ENCODE data around the gene DOCK2. TPM values are rescaled to one million over a fixed set of nuclear protein-coding genes. Genes with fewer than 3 reads are reported as not detected.

The DOCK2 gene
- total RNA-seq, 1 experiment from 2014 or later: 0.20 TPM

GRCh38 chr5:169988947-169989346, 351.9 kb downstream of the DOCK2 start:
- Histone ChIP-seq H3K27ac (no peak overlapping the region), H3K27me3 (no peaks in the 10 kb centered on the region), H3K4me1 (no peaks in the 10 kb centered on the region), H3K4me3 (no peak overlapping the region), H3K9me3 (replicated peaks) (no peaks in the 10 kb centered on the region), H3K36me3 (no peaks in the 10 kb centered on the region)
- DNase-seq: no peak

- H3K4me1 ChIP-seq: no peaks in the 10 kb centered on the region
- no peak overlapping the region for H3K27ac ChIP-seq
- H3K4me3 ChIP-seq: no peak overlapping the region
- no peaks in the 10 kb centered on the region for H3K9me3 ChIP-seq (replicated peaks)
- no peak for DNase-seq
- H3K27me3 ChIP-seq: no peaks in the 10 kb centered on the region
- no peaks in the 10 kb centered on the region for H3K36me3 ChIP-seq
Observed at GRCh38 chr5:169989365-169989764, 352.3 kb downstream of the DOCK2 start.

GRCh38 chr5:169991115-169991869, 354.2 kb downstream of the DOCK2 start:
- H3K27ac ChIP-seq: no peak overlapping the region
- DNase-seq: no peak
- no peaks in the 10 kb centered on the region for H3K27me3 ChIP-seq
- H3K4me3 ChIP-seq: no peak overlapping the region
- no peaks in the 10 kb centered on the region for H3K36me3 ChIP-seq
- no peaks in the 10 kb centered on the region for H3K4me1 ChIP-seq
- no peaks in the 10 kb centered on the region for H3K9me3 ChIP-seq (replicated peaks)

GRCh38 chr5:169992789-169993484, 355.9 kb downstream of the DOCK2 start:
- no peak for DNase-seq
- Histone ChIP-seq H3K9me3 (replicated peaks) (no peaks in the 10 kb centered on the region), H3K27me3 (no peaks in the 10 kb centered on the region), H3K36me3 (no peaks in the 10 kb centered on the region), H3K4me1 (no peaks in the 10 kb centered on the region), H3K27ac (no peak overlapping the region), H3K4me3 (no peak overlapping the region)

GRCh38 chr5:169993485-169993790, 356.4 kb downstream of the DOCK2 start:
- H3K4me1 ChIP-seq: no peaks in the 10 kb centered on the region
- no peaks in the 10 kb centered on the region for H3K9me3 ChIP-seq (replicated peaks)
- H3K27ac ChIP-seq: no peak overlapping the region
- no peaks in the 10 kb centered on the region for H3K36me3 ChIP-seq
- no peak overlapping the region for H3K4me3 ChIP-seq
- DNase-seq: no peak
- H3K27me3 ChIP-seq: no peaks in the 10 kb centered on the region

GRCh38 chr5:169997798-169998197, 360.7 kb downstream of the DOCK2 start:
- H3K9me3 ChIP-seq (replicated peaks): no peaks in the 10 kb centered on the region
- no peaks in the 10 kb centered on the region for H3K4me1 ChIP-seq
- no peaks in the 10 kb centered on the region for H3K27me3 ChIP-seq
- H3K27ac ChIP-seq: no peak overlapping the region
- H3K4me3 ChIP-seq: no peak overlapping the region
- DNase-seq: no peak
- no peaks in the 10 kb centered on the region for H3K36me3 ChIP-seq

GRCh38 chr5:169999621-170000020, 362.5 kb downstream of the DOCK2 start:
- Histone ChIP-seq H3K4me1 (no peaks in the 10 kb centered on the region), H3K4me3 (no peak overlapping the region), H3K36me3 (no peaks in the 10 kb centered on the region), H3K27ac (no peak overlapping the region), H3K27me3 (no peaks in the 10 kb centered on the region), H3K9me3 (replicated peaks) (no peaks in the 10 kb centered on the region)
- no peak for DNase-seq

- Histone ChIP-seq H3K36me3 (no peaks in the 10 kb centered on the region), H3K27ac (no peak overlapping the region), H3K4me1 (no peaks in the 10 kb centered on the region), H3K4me3 (no peak overlapping the region), H3K27me3 (no peaks in the 10 kb centered on the region), H3K9me3 (replicated peaks) (no peaks in the 10 kb centered on the region)
- no peak for DNase-seq
Observed at GRCh38 chr5:170000155-170000554, 363.1 kb downstream of the DOCK2 start.

GRCh38 chr5:170006021-170006420, 368.9 kb downstream of the DOCK2 start:
- no peak overlapping the region for H3K27ac ChIP-seq
- H3K27me3 ChIP-seq: peaks cover 4% of the 10 kb centered on the region; the same call in 1 of the 2 replicates
- DNase-seq: no peak
- H3K4me3 ChIP-seq: no peak overlapping the region
- no peaks in the 10 kb centered on the region for H3K4me1 ChIP-seq
- H3K9me3 ChIP-seq (replicated peaks): no peaks in the 10 kb centered on the region
- no peaks in the 10 kb centered on the region for H3K36me3 ChIP-seq

GRCh38 chr5:170008376-170008775, 371.3 kb downstream of the DOCK2 start:
- DNase-seq: no peak
- Histone ChIP-seq H3K27ac (no peak overlapping the region), H3K9me3 (replicated peaks) (no peaks in the 10 kb centered on the region), H3K4me1 (no peaks in the 10 kb centered on the region), H3K36me3 (no peaks in the 10 kb centered on the region), H3K27me3 (peaks cover 8% of the 10 kb centered on the region; the same call in 1 of the 2 replicates), H3K4me3 (no peak overlapping the region)

- H3K36me3 ChIP-seq: no peaks in the 10 kb centered on the region
- no peak overlapping the region for H3K4me3 ChIP-seq
- no peak for DNase-seq
- H3K4me1 ChIP-seq: no peaks in the 10 kb centered on the region
- no peak overlapping the region for H3K27ac ChIP-seq
- no peaks in the 10 kb centered on the region for H3K9me3 ChIP-seq (replicated peaks)
- H3K27me3 ChIP-seq: peaks cover 8% of the 10 kb centered on the region; the same call in 1 of the 2 replicates
Observed at GRCh38 chr5:170010595-170010994, 373.5 kb downstream of the DOCK2 start.

GRCh38 chr5:170011751-170012150, 374.7 kb downstream of the DOCK2 start:
- no peaks in the 10 kb centered on the region for H3K36me3 ChIP-seq
- no peak overlapping the region for H3K27ac ChIP-seq
- no peak overlapping the region for H3K4me3 ChIP-seq
- H3K4me1 ChIP-seq: no peaks in the 10 kb centered on the region
- H3K9me3 ChIP-seq (replicated peaks): no peaks in the 10 kb centered on the region
- peaks cover 8% of the 10 kb centered on the region; the same call in 1 of the 2 replicates for H3K27me3 ChIP-seq
- no peak for DNase-seq

GRCh38 chr5:170012622-170013021, 375.5 kb downstream of the DOCK2 start:
- Histone ChIP-seq H3K36me3 (no peaks in the 10 kb centered on the region), H3K9me3 (replicated peaks) (no peaks in the 10 kb centered on the region), H3K27ac (no peak overlapping the region), H3K4me1 (no peaks in the 10 kb centered on the region), H3K4me3 (no peak overlapping the region), H3K27me3 (peaks cover 8% of the 10 kb centered on the region; the same call in 1 of the 2 replicates)
- DNase-seq: no peak

- no peaks in the 10 kb centered on the region for H3K4me1 ChIP-seq
- no peaks in the 10 kb centered on the region for H3K9me3 ChIP-seq (replicated peaks)
- H3K27ac ChIP-seq: no peak overlapping the region
- H3K4me3 ChIP-seq: no peak overlapping the region
- DNase-seq: no peak
- no peaks in the 10 kb centered on the region for H3K36me3 ChIP-seq
- peaks cover 10% of the 10 kb centered on the region; the same call in 1 of the 2 replicates for H3K27me3 ChIP-seq
Observed at GRCh38 chr5:170020423-170020822, 383.3 kb downstream of the DOCK2 start.

- Histone ChIP-seq H3K36me3 (no peaks in the 10 kb centered on the region), H3K4me3 (no peak overlapping the region), H3K9me3 (replicated peaks) (no peaks in the 10 kb centered on the region), H3K27ac (no peak overlapping the region), H3K4me1 (no peaks in the 10 kb centered on the region), H3K27me3 (peaks cover 10% of the 10 kb centered on the region; the same call in 1 of the 2 replicates)
- no peak for DNase-seq
Observed at GRCh38 chr5:170021506-170021905, 384.4 kb downstream of the DOCK2 start.

- Histone ChIP-seq H3K27ac (no peak overlapping the region), H3K4me3 (no peak overlapping the region), H3K27me3 (no peaks in the 10 kb centered on the region), H3K4me1 (no peaks in the 10 kb centered on the region), H3K9me3 (replicated peaks) (no peaks in the 10 kb centered on the region), H3K36me3 (no peaks in the 10 kb centered on the region)
- DNase-seq: no peak
Observed at GRCh38 chr5:170025853-170026252, 388.8 kb downstream of the DOCK2 start.

All from SJCRH30 (cell line).